ENCODE measurements around the gene GNAS-AS1. TPM values are rescaled to one million over a fixed set of nuclear protein-coding genes. Genes with fewer than 3 reads are reported as not detected.

The GNAS-AS1 gene
- polyA plus RNA-seq, 6 donors from 2014 or later, result 0.35 TPM; not detected in 5

DNA sequence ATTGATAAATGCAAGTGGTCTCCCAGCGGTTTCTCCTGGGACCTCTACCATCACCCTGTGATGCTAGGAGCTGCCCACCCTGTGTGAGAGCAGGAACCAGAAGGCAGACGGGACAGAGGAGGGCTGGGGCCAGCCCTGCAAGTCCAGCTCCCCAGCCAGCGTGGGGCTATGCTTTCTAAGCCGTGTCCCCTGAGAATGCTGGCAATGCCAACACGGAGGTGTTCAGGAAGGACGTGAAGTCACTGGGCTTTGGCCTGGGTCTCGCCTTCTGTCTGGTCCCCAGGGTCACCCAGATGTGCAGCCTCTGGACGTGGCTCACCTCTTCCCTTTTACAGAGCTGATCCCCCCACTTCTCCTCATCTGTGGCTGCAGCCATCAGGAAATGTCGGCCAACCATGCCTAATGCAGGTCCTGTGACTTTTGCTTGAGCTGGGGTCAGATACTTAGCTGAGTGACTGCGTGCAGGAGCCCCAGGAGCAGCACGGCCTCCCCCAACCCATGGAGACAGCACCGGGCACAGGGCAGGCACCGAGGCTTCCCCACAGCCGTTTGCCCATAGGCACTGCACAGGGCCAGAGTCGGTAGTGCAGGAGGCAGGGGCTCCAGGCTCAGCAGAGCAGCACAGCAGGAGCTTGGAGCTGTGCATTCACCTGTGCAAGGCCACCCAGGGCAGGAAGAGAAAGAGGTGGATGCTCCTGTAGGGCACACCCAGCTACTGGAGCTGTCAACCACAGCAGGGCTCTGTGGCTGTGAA, 66.2 kb downstream of the GNAS-AS1 start:
- H3K4me1 Mint-ChIP-seq, result no peaks in the 10 kb centered on the region
- peaks cover 30 to 56% (median 47%) of the 10 kb centered on the region in 3 donors for H3K27me3 Mint-ChIP-seq
- no peaks in the 10 kb centered on the region for H3K9me3 Mint-ChIP-seq
- no peak overlapping the region for H3K4me3 Mint-ChIP-seq
- DNase-seq (no peak), ATAC-seq (ENCODE audit: low read depth in 2 of 2) (no peak)
- peak overlapping the region in 1 of 6 donors; percentile 10 for H3K27ac Mint-ChIP-seq
- H3K36me3 Mint-ChIP-seq, result no peaks in the 10 kb centered on the region

DNA sequence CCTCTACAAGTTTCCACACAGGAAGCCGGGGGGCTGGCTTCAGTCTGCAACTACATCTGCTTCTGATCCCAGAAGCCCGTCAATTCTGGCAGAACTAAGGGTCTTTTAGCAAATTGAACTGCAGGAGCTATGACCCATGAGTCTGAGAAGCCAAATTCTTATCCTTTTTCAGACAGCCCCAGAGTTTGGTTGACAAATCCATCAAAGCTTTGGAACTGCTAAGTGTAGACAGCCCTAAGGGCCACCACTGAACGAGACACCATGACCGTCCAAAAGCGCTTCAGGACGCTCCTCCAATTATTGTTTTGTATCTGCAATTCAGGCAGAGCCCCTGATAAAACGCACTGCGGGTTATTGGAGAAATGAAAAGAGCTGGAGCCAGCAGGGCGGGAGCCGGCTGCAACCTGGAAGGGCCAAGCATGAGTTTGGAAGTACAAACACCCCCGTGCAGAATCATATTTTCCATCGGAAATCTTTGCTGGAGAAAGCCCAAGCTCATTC, 67.1 kb downstream of the GNAS-AS1 start:
- no peak for ATAC-seq (ENCODE audit: low read depth in 2 of 2)
- Mint-ChIP-seq H3K4me1 (no peaks in the 10 kb centered on the region), H3K27ac (no peak overlapping the region), H3K27me3 (peaks cover 30 to 50% (median 47%) of the 10 kb centered on the region in 3 donors), H3K9me3 (no peaks in the 10 kb centered on the region), H3K36me3 (no peaks in the 10 kb centered on the region), H3K4me3 (peak overlapping the region in 1 of 8 donors; percentile 74)
- DNase-seq, result no peak

DNA sequence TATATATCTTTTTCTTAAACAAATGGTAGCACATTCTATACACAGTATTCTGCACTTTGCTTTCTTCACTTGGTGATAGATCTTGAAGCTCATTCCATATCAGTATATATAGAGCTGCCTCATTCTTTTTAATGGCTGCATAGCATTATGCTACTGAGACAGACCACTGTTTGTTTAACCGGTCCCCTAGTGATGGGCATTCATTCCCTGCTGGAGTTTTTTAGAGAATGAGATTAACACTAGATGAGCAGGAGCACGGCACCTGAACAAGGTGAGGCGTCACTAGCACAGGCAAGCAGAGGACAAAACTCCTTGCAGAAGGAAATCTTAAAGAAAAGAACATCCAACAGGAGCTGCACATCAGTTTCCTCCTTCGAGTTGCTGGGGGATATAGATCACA, 69.6 kb downstream of the GNAS-AS1 start:
- ATAC-seq (ENCODE audit: low read depth in 2 of 2) (no peak), DNase-seq (no peak)
- Mint-ChIP-seq H3K36me3 (no peaks in the 10 kb centered on the region), H3K9me3 (no peaks in the 10 kb centered on the region), H3K27me3 (peaks cover 27 to 60% (median 56%) of the 10 kb centered on the region in 3 donors), H3K4me3 (no peak overlapping the region), H3K27ac (no peak overlapping the region), H3K4me1 (no peaks in the 10 kb centered on the region)

DNA sequence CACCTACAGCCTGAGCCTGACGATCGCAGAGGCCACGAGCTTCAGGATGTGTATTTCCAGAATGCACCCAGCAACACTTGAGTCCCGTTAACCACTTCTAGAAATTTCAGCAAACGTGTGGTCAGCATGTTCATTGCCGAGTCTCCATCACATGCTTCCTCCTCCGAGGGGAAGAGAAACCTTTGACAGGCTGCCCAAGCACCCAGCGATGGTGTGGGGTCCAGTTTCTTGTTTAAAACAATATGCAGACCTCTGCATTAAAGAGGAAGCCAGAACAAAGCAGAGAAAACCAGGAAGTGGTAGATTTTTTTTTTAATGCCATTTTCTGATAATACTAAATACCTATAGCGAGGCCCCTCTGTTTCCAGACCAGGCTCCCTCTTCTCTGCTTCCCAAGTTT, 71.9 kb downstream of the GNAS-AS1 start:
- DNase-seq, result no peak
- ATAC-seq (ENCODE audit: low read depth in 2 of 2), result no peak
- Mint-ChIP-seq H3K27me3 (peaks cover 32 to 51% (median 46%) of the 10 kb centered on the region in 3 donors), H3K36me3 (no peaks in the 10 kb centered on the region), H3K27ac (no peak overlapping the region), H3K9me3 (no peaks in the 10 kb centered on the region), H3K4me3 (no peak overlapping the region), H3K4me1 (no peaks in the 10 kb centered on the region)

DNA sequence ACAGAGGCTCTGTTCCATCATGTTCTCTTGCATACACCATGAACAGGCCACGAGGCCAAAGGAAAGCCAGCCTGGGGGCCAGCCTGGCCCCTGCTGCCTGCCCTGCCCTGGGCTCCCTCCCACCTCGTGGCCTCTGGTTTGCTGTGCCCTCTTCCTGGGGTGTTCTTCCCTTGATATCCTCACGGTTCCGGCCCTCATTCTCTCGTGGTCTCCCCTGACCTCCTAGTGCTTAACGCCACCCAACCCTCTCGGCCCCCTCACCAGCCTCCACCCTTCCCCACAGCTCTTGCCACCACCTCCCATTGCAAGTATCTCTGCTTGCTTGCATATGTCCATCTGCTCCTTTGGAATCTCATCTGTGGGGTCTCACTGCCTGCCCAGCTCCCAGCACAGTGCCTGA, 73.0 kb downstream of the GNAS-AS1 start:
- Mint-ChIP-seq H3K9me3 (no peaks in the 10 kb centered on the region), H3K4me3 (no peak overlapping the region), H3K4me1 (no peaks in the 10 kb centered on the region), H3K36me3 (no peaks in the 10 kb centered on the region), H3K27me3 (peaks cover 35 to 57% (median 40%) of the 10 kb centered on the region in 3 donors), H3K27ac (no peak overlapping the region)
- no peak for DNase-seq
- no peak for ATAC-seq (ENCODE audit: low read depth in 2 of 2)

DNA sequence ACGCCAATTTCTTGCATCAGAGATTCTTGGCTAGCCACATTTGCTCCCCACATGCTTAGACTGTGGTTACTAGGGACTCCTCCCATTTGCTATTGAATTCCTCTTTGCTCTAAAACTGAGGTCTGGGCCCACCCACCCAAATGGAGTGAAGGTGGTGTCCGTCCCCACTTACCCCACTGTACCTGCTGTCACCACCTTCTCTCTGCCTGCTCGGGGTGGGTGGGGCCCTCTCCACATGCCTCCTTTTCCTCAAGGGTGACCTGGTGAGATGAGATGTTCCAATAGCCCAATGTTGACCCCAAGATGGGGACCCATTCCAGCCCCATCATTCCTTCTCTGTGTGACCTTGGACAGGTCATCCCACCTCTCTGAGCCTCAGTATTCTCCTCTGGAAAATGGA, 74.6 kb downstream of the GNAS-AS1 start:
- no peaks in the 10 kb centered on the region for H3K4me1 Mint-ChIP-seq
- no peaks in the 10 kb centered on the region for H3K36me3 Mint-ChIP-seq
- H3K27me3 Mint-ChIP-seq, result peaks cover 27 to 52% (median 29%) of the 10 kb centered on the region in 3 donors
- H3K9me3 Mint-ChIP-seq, result no peaks in the 10 kb centered on the region
- ATAC-seq (ENCODE audit: low read depth in 2 of 2) (no peak), DNase-seq (no peak)
- no peak overlapping the region for H3K27ac Mint-ChIP-seq
- H3K4me3 Mint-ChIP-seq, result no peak overlapping the region

DNA sequence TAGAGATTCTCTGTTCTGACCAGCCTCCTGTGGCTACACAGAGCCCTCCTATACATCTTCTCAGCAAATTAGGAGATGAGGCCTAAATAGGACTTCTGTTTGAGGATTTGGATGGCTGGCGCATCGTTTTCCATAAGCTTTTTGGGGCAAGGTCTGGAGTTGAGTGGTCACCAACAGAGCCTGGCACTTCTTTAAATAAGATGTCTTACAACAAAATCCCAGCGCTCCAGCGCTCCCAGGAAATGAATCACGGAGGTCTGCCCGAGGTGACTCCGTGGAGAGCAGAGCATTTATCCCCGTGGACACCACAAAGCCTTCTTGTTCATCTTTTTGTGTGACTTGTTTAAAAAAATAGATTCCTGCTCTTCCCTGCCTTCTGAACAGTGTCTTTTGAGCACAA, 75.3 kb downstream of the GNAS-AS1 start:
- Mint-ChIP-seq H3K4me1 (no peaks in the 10 kb centered on the region), H3K4me3 (no peak overlapping the region), H3K27ac (peak overlapping the region in 1 of 6 donors; percentile 60), H3K36me3 (no peaks in the 10 kb centered on the region), H3K9me3 (no peaks in the 10 kb centered on the region), H3K27me3 (peaks cover 28 to 53% (median 36%) of the 10 kb centered on the region in 3 donors)
- DNase-seq (no peak), ATAC-seq (ENCODE audit: low read depth in 2 of 2) (no peak)

DNA sequence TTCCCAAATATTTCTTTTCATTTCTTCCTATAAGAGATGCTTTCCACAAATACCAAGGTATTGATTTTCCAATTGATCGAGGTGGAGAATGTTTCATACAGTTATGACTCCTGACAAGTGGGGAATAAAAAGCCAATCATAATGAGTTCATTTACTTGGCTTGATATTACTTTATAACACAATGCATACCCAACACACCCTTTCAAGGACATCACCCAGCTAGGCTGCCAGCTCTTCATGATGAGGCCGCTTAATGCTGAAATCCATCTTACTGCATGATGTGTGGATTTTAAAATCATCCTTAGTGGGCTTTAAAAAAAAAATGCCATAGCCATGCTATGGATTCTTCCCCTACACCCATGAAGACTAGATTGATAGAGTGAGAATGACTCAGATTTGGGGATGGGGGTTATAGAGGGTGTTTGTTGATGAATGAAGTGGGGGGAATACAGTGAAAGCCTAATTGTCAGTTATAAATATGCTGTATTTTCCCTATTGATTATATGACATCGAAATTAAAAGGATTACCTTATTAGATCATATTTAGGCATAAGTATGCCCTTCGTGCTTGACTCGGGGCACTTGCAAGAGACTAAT, 75.9 kb downstream of the GNAS-AS1 start:
- no peaks in the 10 kb centered on the region for H3K9me3 Mint-ChIP-seq
- no peak overlapping the region for H3K4me3 Mint-ChIP-seq
- ATAC-seq (ENCODE audit: low read depth in 2 of 2) (no peak), DNase-seq (no peak)
- H3K36me3 Mint-ChIP-seq, result no peaks in the 10 kb centered on the region
- peaks cover 30 to 59% (median 39%) of the 10 kb centered on the region in 3 donors for H3K27me3 Mint-ChIP-seq
- H3K4me1 Mint-ChIP-seq, result no peaks in the 10 kb centered on the region
- H3K27ac Mint-ChIP-seq, result no peak overlapping the region

DNA sequence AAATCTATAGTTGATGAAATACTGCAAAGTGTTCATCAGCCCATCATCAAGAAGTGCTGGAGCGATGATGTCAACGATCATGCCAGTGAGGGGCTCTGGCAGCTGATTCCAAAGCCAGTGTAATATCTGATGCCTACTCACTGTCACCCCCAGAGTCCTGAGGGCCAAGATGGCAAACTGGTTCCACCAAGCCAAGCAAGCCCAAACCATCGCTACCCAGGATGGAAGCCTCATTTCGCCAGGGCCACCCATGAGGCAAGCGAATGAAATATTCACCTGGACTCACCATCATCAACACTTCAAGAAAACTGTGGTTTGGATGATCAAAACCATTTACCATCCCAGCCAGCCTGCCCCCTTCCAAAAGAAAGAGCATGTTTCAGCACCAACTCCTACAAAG, 76.5 kb downstream of the GNAS-AS1 start:
- Mint-ChIP-seq H3K4me3 (no peak overlapping the region), H3K36me3 (no peaks in the 10 kb centered on the region), H3K27me3 (peaks cover 32 to 64% (median 45%) of the 10 kb centered on the region in 3 donors), H3K4me1 (no peaks in the 10 kb centered on the region), H3K9me3 (no peaks in the 10 kb centered on the region), H3K27ac (no peak overlapping the region)
- DNase-seq (no peak), ATAC-seq (ENCODE audit: low read depth in 2 of 2) (no peak)

DNA sequence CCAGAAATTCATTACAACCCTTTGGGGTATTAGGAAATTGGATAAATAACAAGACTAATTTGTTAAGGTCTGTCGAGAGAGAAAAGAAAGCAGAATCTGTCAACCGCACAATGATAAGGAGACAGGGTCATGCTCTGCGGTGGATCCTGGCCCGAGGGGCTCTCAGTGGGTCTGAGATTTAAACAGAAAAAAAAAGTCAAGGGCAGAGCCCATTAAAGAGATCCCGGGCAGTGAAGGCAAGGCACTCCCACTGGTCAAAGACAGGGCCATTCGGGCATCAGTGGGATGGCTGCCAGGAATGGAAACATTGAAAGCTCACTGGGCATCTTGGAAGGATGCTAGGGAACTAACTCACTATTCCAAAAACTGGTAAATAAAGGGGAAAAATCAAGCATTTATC, 77.9 kb downstream of the GNAS-AS1 start:
- ATAC-seq (ENCODE audit: low read depth in 2 of 2) (no peak), DNase-seq (no peak)
- Mint-ChIP-seq H3K36me3 (no peaks in the 10 kb centered on the region), H3K27me3 (peaks cover 36 to 58% (median 48%) of the 10 kb centered on the region in 3 donors), H3K27ac (no peak overlapping the region), H3K4me1 (no peaks in the 10 kb centered on the region), H3K4me3 (no peak overlapping the region), H3K9me3 (no peaks in the 10 kb centered on the region)

Other genes with a start within 250 kb of the GNAS-AS1 start
- gene STX16, start 199.6 kb downstream of the GNAS-AS1 start, polyA plus RNA-seq (ENCODE audit: low read depth in 6 of 6), result 10 to 100 TPM; 15.7 to 35.7 (median 20.8) TPM
- 1 to 10 TPM; 4.2 to 8.4 (median 6.0) TPM for gene NPEPL1, start 158.1 kb downstream of the GNAS-AS1 start, polyA plus RNA-seq (ENCODE audit: low read depth in 6 of 6)
- gene GNAS, start 1.8 kb upstream of the GNAS-AS1 start, polyA plus RNA-seq (ENCODE audit: low read depth in 6 of 6), result 100 to 1,000 TPM; 133 to 298 (median 194) TPM
- gene NELFCD, start 130.4 kb upstream of the GNAS-AS1 start, polyA plus RNA-seq (ENCODE audit: low read depth in 6 of 6), result 100 to 1,000 TPM in 1 of 6 donors, 10 to 100 TPM in 5; 78.9 to 128 (median 86.2) TPM
- gene CTSZ, start 156.4 kb upstream of the GNAS-AS1 start, polyA plus RNA-seq (ENCODE audit: low read depth in 6 of 6), result 10 to 100 TPM; 15.7 to 39.6 (median 25.4) TPM
- gene TUBB1, start 168.5 kb upstream of the GNAS-AS1 start, polyA plus RNA-seq (ENCODE audit: low read depth in 6 of 6), result 10 to 100 TPM in 3 of 6 donors, 1 to 10 TPM in 3; 2.5 to 16.4 (median 11.0) TPM
- 100 to 1,000 TPM in 1 of 6 donors, 10 to 100 TPM in 5; 53.9 to 103 (median 75.5) TPM for gene ATP5F1E, start 181.4 kb upstream of the GNAS-AS1 start, polyA plus RNA-seq (ENCODE audit: low read depth in 6 of 6)
- gene PRELID3B, start 191.9 kb upstream of the GNAS-AS1 start, polyA plus RNA-seq (ENCODE audit: low read depth in 6 of 6), result 10 to 100 TPM; 34.1 to 46.0 (median 37.5) TPM

All from naive B cell (primary cell).